ENCODE results near the gene CTSC. TPM values are rescaled to one million over a fixed set of nuclear protein-coding genes. Genes with fewer than 3 reads are reported as not detected.

Gene CTSC
- total RNA-seq (100 to 1,000 TPM in 1 of 2 donors, 10 to 100 TPM in 1; 70.6 to 124 TPM), polyA plus RNA-seq (ENCODE audit: insufficient read length in 2 of 2) (10 to 100 TPM; 36.3 to 45.0 TPM)
- long read RNA-seq, donor 1, full-length matches to known transcripts = 15 of 15 reads
- long read RNA-seq, donor 1, partial matches to known transcripts = 0 of 15 reads
- long read RNA-seq, donor 1, other reads (novel, unspliced or antisense) = 0 of 15 reads
- long read RNA-seq, donor 2, partial matches to known transcripts = 0 of 1 reads
- long read RNA-seq, donor 2, other reads (novel, unspliced or antisense) = 0 of 1 reads
- long read RNA-seq, donor 3, full-length matches to known transcripts = 5 of 5 reads
- long read RNA-seq, donor 3, partial matches to known transcripts = 0 of 5 reads
- long read RNA-seq, donor 3, other reads (novel, unspliced or antisense) = 0 of 5 reads
- long read RNA-seq, donor 4, full-length matches to known transcripts = 79 of 116 reads
- long read RNA-seq, donor 4, partial matches to known transcripts = 37 of 116 reads
- long read RNA-seq, donor 4, other reads (novel, unspliced or antisense) = 0 of 116 reads

DNA sequence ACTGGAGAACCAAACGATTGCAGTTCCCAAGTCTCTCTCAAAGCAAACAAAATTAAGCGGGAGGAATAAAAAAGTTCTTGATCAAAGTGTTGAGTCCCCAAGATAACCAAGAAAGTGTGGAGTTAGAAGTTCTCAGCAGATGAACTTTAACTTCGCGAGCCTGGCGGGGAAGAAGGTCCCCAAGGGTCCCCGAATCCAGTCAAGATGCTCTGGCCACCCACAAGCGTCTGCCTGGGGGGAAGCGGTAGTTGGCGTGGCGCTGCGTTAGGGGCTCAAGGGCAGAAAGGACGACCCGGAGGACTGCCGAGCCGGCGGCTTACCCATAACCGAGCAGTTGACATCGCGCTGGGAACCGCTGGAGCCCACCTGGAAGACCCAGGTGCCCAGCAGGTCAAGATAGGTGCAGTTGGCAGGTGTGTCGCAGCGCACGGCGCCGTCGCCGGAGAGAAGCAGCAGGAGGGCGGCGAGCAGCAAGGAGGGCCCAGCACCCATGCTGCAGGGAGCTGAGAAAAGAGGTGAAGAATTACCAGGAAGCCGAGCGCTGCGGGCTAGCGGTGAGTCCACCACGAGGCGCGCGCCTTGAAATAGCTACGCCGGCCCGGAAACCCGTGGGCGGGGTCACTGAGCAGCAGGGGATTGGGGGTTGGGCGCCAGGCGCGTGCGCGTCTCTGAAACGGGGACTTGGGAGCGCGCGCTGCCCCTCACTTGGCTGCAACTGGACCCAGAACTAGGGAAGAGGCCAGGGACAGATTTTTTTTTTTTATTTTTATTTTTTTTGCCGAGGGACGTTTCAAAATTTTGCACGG lies at the start of gene CTSC:
Gene CTSC, minus strand, starts transcription at position 556 of the 806 bp plus-strand sequence. Its CDS starts 64 bp downstream, at position 492.
- peaks cover 11% of the 10 kb centered on the region for H3K27me3 ChIP-seq (ENCODE audit: control insufficient read depth, insufficient read depth, low read length)
- WGBS (ENCODE audit: insufficient coverage) = 0% methylated on average over 52 of the region's 54 CpGs
- H3K4me3 ChIP-seq (ENCODE audit: low read depth, low read length) = peak within 1 kb of the TSS; percentile 96

DNA sequence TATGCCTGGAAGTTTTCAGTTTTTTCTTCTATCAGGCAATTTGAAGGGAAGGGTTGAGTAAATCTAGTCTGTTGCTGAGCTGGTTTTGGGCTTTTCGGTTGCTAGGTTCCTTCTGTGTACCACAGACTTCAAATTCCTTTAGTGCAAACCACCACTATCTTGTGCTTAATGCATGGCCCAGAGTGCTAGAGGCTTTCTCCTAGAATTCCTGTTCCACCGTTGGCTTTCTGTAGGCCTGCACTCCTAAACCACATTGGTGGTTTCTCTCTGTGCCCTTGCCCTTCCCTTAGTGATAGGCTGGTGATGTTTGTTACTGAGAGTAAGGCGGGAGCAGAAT lies 47.1 kb upstream of the CTSC start:
- Histone ChIP-seq H3K4me3 (ENCODE audit: low read depth, low read length) (no peak overlapping the region), H3K27ac (ENCODE audit: low read depth, low read length) (no peak overlapping the region), H3K9me3 (ENCODE audit: control insufficient read depth, insufficient read depth, low read length) (no peaks in the 10 kb centered on the region), H3K36me3 (ENCODE audit: control insufficient read depth, insufficient read depth, low read length) (no peaks in the 10 kb centered on the region), H3K4me1 (ENCODE audit: control insufficient read depth, insufficient read depth, low read length) (no peaks in the 10 kb centered on the region), H3K27me3 (ENCODE audit: control insufficient read depth, insufficient read depth, low read length) (no peaks in the 10 kb centered on the region)
- no CpG with 5 or more reads among the region's 3 CpGs for WGBS (ENCODE audit: insufficient coverage)
- no peak for DNase-seq (ENCODE audit: low read depth in 4 of 6, low spot score in 6 of 6)

More for the DNA sequence above, at the start of gene CTSC:
- peak; percentile 41 to 94 (median 65) for DNase-seq (ENCODE audit: low read depth in 4 of 6, low spot score in 6 of 6)
- Histone ChIP-seq H3K36me3 (ENCODE audit: control insufficient read depth, insufficient read depth, low read length) (no peaks in the 10 kb centered on the region), H3K27ac (ENCODE audit: low read depth, low read length) (peak within 1 kb of the TSS; percentile 64), H3K9me3 (ENCODE audit: control insufficient read depth, insufficient read depth, low read length) (no peaks in the 10 kb centered on the region), H3K4me1 (ENCODE audit: control insufficient read depth, insufficient read depth, low read length) (peaks cover 4% of the 10 kb centered on the region)

DNA sequence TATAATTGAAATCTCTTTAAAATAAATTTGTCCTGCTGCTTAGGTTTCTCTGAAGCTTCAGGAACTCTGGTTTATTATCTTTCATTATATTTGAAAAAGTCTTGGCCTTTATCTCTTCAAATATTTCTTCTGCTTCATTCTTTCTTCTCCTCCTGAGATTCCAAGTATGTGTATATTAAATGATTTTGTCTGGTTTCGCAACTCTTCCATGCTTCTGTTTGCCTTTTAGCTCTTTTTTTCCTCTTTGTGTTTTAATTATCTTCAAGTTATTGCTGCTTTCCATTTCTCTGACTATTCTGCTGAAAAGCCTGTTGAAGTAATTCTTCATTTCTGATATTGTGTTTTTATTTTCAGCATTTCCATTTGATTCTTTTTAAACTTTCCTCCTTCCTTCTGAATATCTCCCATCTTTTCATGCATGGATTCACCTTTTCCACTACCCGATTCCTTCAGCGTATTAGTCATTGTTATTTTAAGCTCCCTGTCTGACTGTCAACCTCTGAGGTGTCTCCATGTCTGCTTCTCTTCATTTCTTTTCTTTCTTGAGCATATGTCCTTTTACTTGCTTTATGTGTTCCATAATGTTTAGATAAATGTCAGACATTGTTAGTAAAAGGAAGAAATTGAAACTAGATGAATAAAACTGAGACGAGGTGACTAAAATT lies 46.6 kb upstream of the CTSC start:
- Histone ChIP-seq H3K36me3 (ENCODE audit: control insufficient read depth, insufficient read depth, low read length) (no peaks in the 10 kb centered on the region), H3K9me3 (ENCODE audit: control insufficient read depth, insufficient read depth, low read length) (no peaks in the 10 kb centered on the region), H3K4me3 (ENCODE audit: low read depth, low read length) (no peak overlapping the region), H3K27ac (ENCODE audit: low read depth, low read length) (no peak overlapping the region), H3K27me3 (ENCODE audit: control insufficient read depth, insufficient read depth, low read length) (no peaks in the 10 kb centered on the region), H3K4me1 (ENCODE audit: control insufficient read depth, insufficient read depth, low read length) (no peaks in the 10 kb centered on the region)
- no peak for DNase-seq (ENCODE audit: low read depth in 4 of 6, low spot score in 6 of 6)
- WGBS (ENCODE audit: insufficient coverage) = 56% methylated on average over 3 of the region's 4 CpGs

DNA sequence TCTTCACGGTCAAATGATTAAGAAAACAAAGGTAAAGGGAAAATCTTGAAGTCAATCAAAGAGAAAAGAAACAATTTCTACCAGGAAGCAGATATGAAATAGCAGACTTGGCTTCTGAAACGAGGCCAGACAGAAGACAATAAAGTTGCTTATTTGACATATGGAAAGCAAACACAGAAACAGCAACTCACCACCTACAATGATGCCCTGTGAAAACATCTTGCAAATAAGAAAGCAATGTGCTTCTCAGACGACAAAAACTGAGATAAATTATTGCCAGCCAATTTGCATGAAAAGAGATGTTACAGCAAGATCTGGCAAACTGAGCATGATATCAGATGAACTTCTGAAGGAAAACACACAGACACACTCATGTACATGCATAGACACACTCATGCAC lies 45.9 kb upstream of the CTSC start:
- no peaks in the 10 kb centered on the region for H3K9me3 ChIP-seq (ENCODE audit: control insufficient read depth, insufficient read depth, low read length)
- peak in 1 of 6 donors; percentile 59 for DNase-seq (ENCODE audit: low read depth in 4 of 6, low spot score in 6 of 6)
- WGBS (ENCODE audit: insufficient coverage) = no CpG with 5 or more reads among the region's 3 CpGs
- no peaks in the 10 kb centered on the region for H3K4me1 ChIP-seq (ENCODE audit: control insufficient read depth, insufficient read depth, low read length)
- no peaks in the 10 kb centered on the region for H3K36me3 ChIP-seq (ENCODE audit: control insufficient read depth, insufficient read depth, low read length)
- no peaks in the 10 kb centered on the region for H3K27me3 ChIP-seq (ENCODE audit: control insufficient read depth, insufficient read depth, low read length)
- no peak overlapping the region for H3K4me3 ChIP-seq (ENCODE audit: low read depth, low read length)
- no peak overlapping the region for H3K27ac ChIP-seq (ENCODE audit: low read depth, low read length)

DNA sequence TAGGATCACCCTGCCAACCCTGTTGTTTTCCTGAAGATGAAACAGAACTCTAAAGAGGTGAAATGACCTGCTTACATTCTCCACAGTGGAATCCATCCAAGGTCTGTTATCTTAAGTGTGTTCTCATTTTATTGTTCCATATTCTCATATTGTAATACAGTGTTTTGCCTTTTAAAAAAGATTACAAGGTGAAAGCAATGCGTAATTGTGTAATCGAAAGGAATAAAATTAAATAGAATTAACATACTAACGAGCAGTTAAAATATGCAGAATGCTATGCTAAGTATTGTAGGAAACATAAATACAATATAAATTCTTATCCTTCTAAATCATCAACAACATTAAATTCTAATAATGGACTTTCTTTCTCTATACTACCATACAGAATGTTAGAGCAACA lies 41.6 kb upstream of the CTSC start:
- H3K27ac ChIP-seq (ENCODE audit: low read depth, low read length) = no peak overlapping the region
- H3K9me3 ChIP-seq (ENCODE audit: control insufficient read depth, insufficient read depth, low read length) = no peaks in the 10 kb centered on the region
- H3K36me3 ChIP-seq (ENCODE audit: control insufficient read depth, insufficient read depth, low read length) = no peaks in the 10 kb centered on the region
- no peaks in the 10 kb centered on the region for H3K27me3 ChIP-seq (ENCODE audit: control insufficient read depth, insufficient read depth, low read length)
- no CpG with 5 or more reads among the region's 3 CpGs for WGBS (ENCODE audit: insufficient coverage)
- no peak overlapping the region for H3K4me3 ChIP-seq (ENCODE audit: low read depth, low read length)
- H3K4me1 ChIP-seq (ENCODE audit: control insufficient read depth, insufficient read depth, low read length) = no peaks in the 10 kb centered on the region
- no peak for DNase-seq (ENCODE audit: low read depth in 4 of 6, low spot score in 6 of 6)

DNA sequence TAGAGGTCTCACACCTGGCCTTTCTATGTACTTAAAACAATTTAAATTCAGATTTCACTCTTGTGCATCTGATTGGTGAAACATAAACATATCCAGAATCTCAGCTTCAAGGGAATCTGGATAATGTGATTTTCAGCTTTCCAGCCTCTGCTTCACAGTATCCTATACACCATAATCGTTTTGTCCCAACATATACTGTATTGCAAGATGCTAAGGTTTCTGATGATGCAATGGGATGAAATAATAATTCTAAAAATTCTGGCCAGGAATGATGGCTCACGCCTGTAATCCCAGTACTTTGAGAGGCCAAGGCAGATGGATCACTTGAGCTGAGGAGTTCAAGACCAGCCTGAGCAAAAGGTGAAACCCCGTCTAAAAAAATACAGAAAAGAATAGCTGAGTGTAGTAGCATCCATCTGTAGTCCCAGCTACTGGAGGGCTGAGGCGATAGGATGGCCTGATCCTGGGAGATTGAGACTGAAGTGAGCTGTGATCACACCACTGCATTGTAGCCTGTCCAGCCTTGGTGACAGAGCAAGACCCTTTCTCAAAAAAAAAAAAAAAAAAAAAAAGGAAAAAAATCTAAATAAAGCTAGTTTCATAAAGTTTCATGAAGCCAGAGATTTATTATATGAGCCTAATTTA lies 41.0 kb upstream of the CTSC start:
- 93% methylated on average over 3 of the region's 4 CpGs for WGBS (ENCODE audit: insufficient coverage)

DNA sequence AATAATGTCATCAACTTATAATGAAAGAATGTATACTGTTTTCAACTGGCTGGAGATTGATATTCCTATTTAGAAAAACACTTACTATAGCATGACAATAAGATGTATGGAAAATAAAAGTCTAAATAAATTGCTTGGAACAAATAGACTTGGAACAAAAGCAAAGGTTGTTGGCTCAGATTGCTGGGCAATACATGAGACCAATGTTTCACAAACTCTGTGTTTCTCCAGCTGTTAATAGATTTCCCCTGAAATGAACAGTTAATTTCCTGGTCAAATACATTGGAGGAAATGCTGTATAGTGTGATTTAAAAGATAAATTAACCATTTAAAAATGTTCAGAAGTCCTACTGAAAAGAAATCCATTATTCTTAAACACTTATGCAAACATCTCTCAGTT lies 40.1 kb upstream of the CTSC start:
- no peaks in the 10 kb centered on the region for H3K36me3 ChIP-seq (ENCODE audit: control insufficient read depth, insufficient read depth, low read length)
- H3K27me3 ChIP-seq (ENCODE audit: control insufficient read depth, insufficient read depth, low read length) = no peaks in the 10 kb centered on the region
- H3K4me3 ChIP-seq (ENCODE audit: low read depth, low read length) = no peak overlapping the region
- H3K9me3 ChIP-seq (ENCODE audit: control insufficient read depth, insufficient read depth, low read length) = no peaks in the 10 kb centered on the region
- H3K4me1 ChIP-seq (ENCODE audit: control insufficient read depth, insufficient read depth, low read length) = no peaks in the 10 kb centered on the region
- peak in 1 of 6 donors; percentile 22 for DNase-seq (ENCODE audit: low read depth in 4 of 6, low spot score in 6 of 6)
- no peak overlapping the region for H3K27ac ChIP-seq (ENCODE audit: low read depth, low read length)

More for the DNA sequence above, 41.0 kb upstream of the CTSC start:
- no peaks in the 10 kb centered on the region for H3K36me3 ChIP-seq (ENCODE audit: control insufficient read depth, insufficient read depth, low read length)
- no peak overlapping the region for H3K4me3 ChIP-seq (ENCODE audit: low read depth, low read length)
- no peaks in the 10 kb centered on the region for H3K27me3 ChIP-seq (ENCODE audit: control insufficient read depth, insufficient read depth, low read length)
- no peaks in the 10 kb centered on the region for H3K9me3 ChIP-seq (ENCODE audit: control insufficient read depth, insufficient read depth, low read length)
- H3K27ac ChIP-seq (ENCODE audit: low read depth, low read length) = no peak overlapping the region
- DNase-seq (ENCODE audit: low read depth in 4 of 6, low spot score in 6 of 6) = no peak
- H3K4me1 ChIP-seq (ENCODE audit: control insufficient read depth, insufficient read depth, low read length) = no peaks in the 10 kb centered on the region

DNA sequence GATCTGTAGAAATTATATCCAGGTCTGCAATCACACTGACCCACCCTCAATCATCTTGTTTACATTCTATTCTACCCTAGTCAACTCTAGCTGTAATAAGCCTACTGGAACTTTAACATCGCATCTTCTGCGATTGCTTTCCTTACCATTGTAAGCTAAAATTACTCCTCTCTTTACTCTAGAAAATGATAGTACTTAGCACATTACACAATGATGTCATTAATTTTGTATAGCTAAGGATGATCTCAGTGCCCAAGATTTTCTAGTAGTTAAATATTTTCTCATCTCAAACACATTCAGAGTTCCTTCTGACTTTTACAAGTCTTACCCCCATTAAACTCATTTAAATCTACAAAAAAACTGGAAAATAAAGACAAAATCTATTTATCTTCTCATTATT lies 39.6 kb upstream of the CTSC start:
- H3K4me1 ChIP-seq (ENCODE audit: control insufficient read depth, insufficient read depth, low read length) = no peaks in the 10 kb centered on the region
- no peaks in the 10 kb centered on the region for H3K27me3 ChIP-seq (ENCODE audit: control insufficient read depth, insufficient read depth, low read length)
- H3K36me3 ChIP-seq (ENCODE audit: control insufficient read depth, insufficient read depth, low read length) = no peaks in the 10 kb centered on the region
- H3K27ac ChIP-seq (ENCODE audit: low read depth, low read length) = no peak overlapping the region
- H3K9me3 ChIP-seq (ENCODE audit: control insufficient read depth, insufficient read depth, low read length) = no peaks in the 10 kb centered on the region
- H3K4me3 ChIP-seq (ENCODE audit: low read depth, low read length) = no peak overlapping the region
- no peak for DNase-seq (ENCODE audit: low read depth in 4 of 6, low spot score in 6 of 6)
- WGBS (ENCODE audit: insufficient coverage) = no CpG with 5 or more reads among the region's 2 CpGs

DNA sequence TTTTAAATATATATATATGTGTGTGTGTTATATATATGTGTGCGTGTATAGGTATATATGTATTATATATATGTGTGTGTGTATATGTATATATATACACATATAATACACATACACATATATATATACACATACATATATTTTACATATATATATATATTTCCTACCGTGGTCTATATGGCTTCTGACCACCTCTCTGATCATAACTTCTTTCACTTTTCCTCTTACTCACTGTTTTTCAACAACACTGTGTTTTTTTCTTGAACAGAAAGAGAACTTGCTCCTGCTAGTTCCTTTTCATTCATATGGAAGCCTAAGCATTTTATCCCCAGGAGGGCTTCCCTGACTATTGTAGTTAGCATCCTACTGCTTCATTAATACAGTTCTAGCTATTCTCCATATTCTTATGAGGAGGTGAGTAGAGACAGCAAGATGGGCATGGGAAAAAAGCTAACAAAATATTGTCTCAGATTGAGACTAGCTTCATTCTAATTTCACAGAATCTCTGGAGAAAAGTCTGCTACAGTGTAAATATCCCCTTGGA lies 38.5 kb upstream of the CTSC start:
- DNase-seq (ENCODE audit: low read depth in 4 of 6, low spot score in 6 of 6) = no peak
- WGBS (ENCODE audit: insufficient coverage) = no CpG with 5 or more reads among the region's 2 CpGs
- Histone ChIP-seq H3K27me3 (ENCODE audit: control insufficient read depth, insufficient read depth, low read length) (no peaks in the 10 kb centered on the region), H3K27ac (ENCODE audit: low read depth, low read length) (no peak overlapping the region), H3K36me3 (ENCODE audit: control insufficient read depth, insufficient read depth, low read length) (no peaks in the 10 kb centered on the region), H3K4me1 (ENCODE audit: control insufficient read depth, insufficient read depth, low read length) (no peaks in the 10 kb centered on the region), H3K9me3 (ENCODE audit: control insufficient read depth, insufficient read depth, low read length) (no peaks in the 10 kb centered on the region), H3K4me3 (ENCODE audit: low read depth, low read length) (no peak overlapping the region)
